GM12872 (cell line): ENCODE data around the gene PIP5K1A.

Experiments used
- CTCF ChIP-seq: IDR thresholded peaks from 3 replicates; pipeline ENCODE4 v1.5.1; 2011; ENCODE audit warnings: low read depth, mild to moderate bottlenecking, low read length, moderate library complexity; ENCODE audit not compliant: insufficient read depth

The PIP5K1A gene

GRCh38 chr1:151246786-151247185 is 48.4 kb downstream of the PIP5K1A start:
- TF ChIP-seq CTCF: no peak

- TF ChIP-seq CTCF: peak; percentile 85
Observed at GRCh38 chr1:151251656-151252470, 53.5 kb downstream of the PIP5K1A start.

- no peak for TF ChIP-seq CTCF
Observed at GRCh38 chr1:151254217-151255213, 56.2 kb downstream of the PIP5K1A start, which contains the start of gene PSMD4. TSS of gene PSMD4 (plus strand) at chr1:151254734. CDS start at chr1:151254783, 49 bp downstream.

- no peak for TF ChIP-seq CTCF
Observed at GRCh38 chr1:151255381-151255780, 57.0 kb downstream of the PIP5K1A start.

- TF ChIP-seq CTCF: no peak
Observed at GRCh38 chr1:151259351-151259750, 61.0 kb downstream of the PIP5K1A start.

- no peak for TF ChIP-seq CTCF
Observed at GRCh38 chr1:151265446-151266236, 67.3 kb downstream of the PIP5K1A start.

- no peak for TF ChIP-seq CTCF
Observed at GRCh38 chr1:151266315-151266714, 68.0 kb downstream of the PIP5K1A start.
